ENCODE measurements around the gene PRKCD. TPM values are rescaled to one million over a fixed set of nuclear protein-coding genes. Genes with fewer than 3 reads are reported as not detected.

PRKCD gene
- total RNA-seq = 103 TPM
- long read RNA-seq, transcript PRKCD-201 (19 exons, 2,680 nt) = minor isoform, 48 of 267 reads
- long read RNA-seq, transcript PRKCD-202 (18 exons, 2,810 nt) = major isoform, 78 of 267 reads
- long read RNA-seq, partial matches to known transcripts = 53 of 267 reads
- long read RNA-seq, other reads (novel, unspliced or antisense) = 88 of 267 reads

GRCh38 chr3:53160660-53161449 is at the start of gene PRKCD:
Gene PRKCD (plus strand): TSS chr3:53161209. CDS start chr3:53178423, 17,214 bp downstream.
- DNase-seq (peak; percentile 92), ATAC-seq (peak; percentile 87 to 88)
- Histone ChIP-seq H3K4me3 (peak within 1 kb of the TSS; percentile 96), H3K27me3 (ENCODE audit: low read depth) (peaks cover 6% of the 10 kb centered on the region), H3K9me3 (no peaks in the 10 kb centered on the region), H3K4me1 (peaks cover 66% of the 10 kb centered on the region), H3K36me3 (peaks cover 6% of the 10 kb centered on the region), H3K27ac (peak within 1 kb of the TSS; percentile 93)
- peak; percentile 65 for TF ChIP-seq CTCF (IDR thresholded peaks at IDR 0.05)
- intact Hi-C loops (cut with DNase I) = no loop called here

- TF ChIP-seq CTCF (IDR thresholded peaks at IDR 0.05) = no peak
- no peak for DNase-seq
- peaks cover 56% of the 10 kb centered on the region for H3K36me3 ChIP-seq
- intact Hi-C loops (cut with DNase I) = no loop called here
- H3K27me3 ChIP-seq (ENCODE audit: low read depth) = no peaks in the 10 kb centered on the region
- H3K4me1 ChIP-seq = peaks cover 11% of the 10 kb centered on the region
- H3K4me3 ChIP-seq = no peak overlapping the region
- H3K9me3 ChIP-seq = no peaks in the 10 kb centered on the region
- no peak overlapping the region for H3K27ac ChIP-seq
- ATAC-seq = no peak
Observed at GRCh38 chr3:53111822-53112221, 49.2 kb upstream of the PRKCD start.

GRCh38 chr3:53113293-53114010 is 47.6 kb upstream of the PRKCD start:
- TF ChIP-seq CTCF (IDR thresholded peaks at IDR 0.05) = no peak
- ATAC-seq (no peak), DNase-seq (no peak)
- no peaks in the 10 kb centered on the region for H3K27me3 ChIP-seq (ENCODE audit: low read depth)
- no peak overlapping the region for H3K27ac ChIP-seq
- H3K36me3 ChIP-seq = peaks cover 64% of the 10 kb centered on the region
- no peaks in the 10 kb centered on the region for H3K9me3 ChIP-seq
- intact Hi-C loops (cut with DNase I) = no loop called here
- H3K4me1 ChIP-seq = peaks cover 11% of the 10 kb centered on the region
- no peak overlapping the region for H3K4me3 ChIP-seq

GRCh38 chr3:53114011-53114400 is 47.0 kb upstream of the PRKCD start:
- peak; percentile 70 for DNase-seq
- Histone ChIP-seq H3K4me1 (peaks cover 11% of the 10 kb centered on the region), H3K27me3 (ENCODE audit: low read depth) (no peaks in the 10 kb centered on the region), H3K4me3 (no peak overlapping the region), H3K9me3 (no peaks in the 10 kb centered on the region), H3K27ac (no peak overlapping the region), H3K36me3 (peaks cover 65% of the 10 kb centered on the region)
- intact Hi-C loops (cut with DNase I) = no loop called here
- peak; percentile 90 for TF ChIP-seq CTCF (IDR thresholded peaks at IDR 0.05)
- peak; percentile 85 to 86 for ATAC-seq

- Histone ChIP-seq H3K9me3 (no peaks in the 10 kb centered on the region), H3K27ac (no peak overlapping the region), H3K4me3 (no peak overlapping the region), H3K4me1 (peaks cover 6% of the 10 kb centered on the region), H3K36me3 (peaks cover 65% of the 10 kb centered on the region), H3K27me3 (ENCODE audit: low read depth) (no peaks in the 10 kb centered on the region)
- peak in 1 of 2 donors; percentile 23 for ATAC-seq
- no peak for DNase-seq
- TF ChIP-seq CTCF (IDR thresholded peaks at IDR 0.05) = no peak
- intact Hi-C loops (cut with DNase I) = no loop called here
Observed at GRCh38 chr3:53114412-53115074, 46.5 kb upstream of the PRKCD start.

Measured in lower lobe of right lung (tissue), 2 donors.